ENCODE results near the gene SRSF10. TPM values are rescaled to one million over a fixed set of nuclear protein-coding genes. Genes with fewer than 3 reads are reported as not detected.
"Not testable (repeated sequence)": the region's sequence is repeated elsewhere in the genome, so short reads cannot be mapped to it uniquely, and the experiment has no call there.

SRSF10 gene
- total RNA-seq, 2 experiments from 2014 or later = 229 to 234 TPM

DNA sequence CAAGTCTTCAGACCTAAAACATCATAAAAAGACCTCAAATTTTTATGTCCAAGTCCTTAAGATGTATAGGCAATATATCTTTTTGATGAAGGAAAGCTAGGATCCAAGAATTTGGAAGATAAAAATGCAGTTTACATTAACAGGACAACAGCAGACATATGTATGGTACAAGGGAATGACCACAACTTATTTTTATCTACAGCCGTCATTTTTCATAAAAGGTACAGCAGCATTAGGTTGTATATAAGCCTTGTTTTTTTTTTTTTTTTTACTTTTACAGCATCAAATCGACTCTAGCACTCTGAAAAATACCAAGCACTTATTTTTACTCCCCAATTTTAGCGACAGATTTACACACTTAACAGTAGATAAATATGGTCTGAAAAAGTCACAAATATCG, 1.3 kb downstream of the SRSF10 start:
- peaks cover 45% of the 10 kb centered on the region for H3K4me1 Mint-ChIP-seq
- no peak for DNase-seq

DNA sequence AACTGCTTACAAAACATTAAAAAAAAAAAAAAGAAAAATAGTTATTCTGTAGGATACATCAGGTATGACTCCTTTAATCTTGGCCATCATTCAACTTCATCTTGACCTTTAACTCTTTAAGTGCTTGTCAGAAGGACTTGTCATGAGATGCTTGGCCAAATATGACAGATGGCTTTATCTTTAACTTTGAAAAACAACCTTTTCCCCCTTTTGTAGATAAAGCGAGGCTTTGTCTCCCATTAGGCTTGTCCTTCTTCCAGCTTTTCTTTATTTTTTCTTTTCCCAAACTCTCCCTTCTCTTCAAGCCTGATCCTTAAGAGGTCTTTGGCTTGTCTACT, 2.3 kb downstream of the SRSF10 start:
- peaks cover 47% of the 10 kb centered on the region for H3K4me1 Mint-ChIP-seq

More for the DNA sequence above, 1.3 kb downstream of the SRSF10 start:
- H3K36me3 Mint-ChIP-seq = peaks cover 53% of the 10 kb centered on the region
- H3K9me3 Mint-ChIP-seq = no peaks in the 10 kb centered on the region
- peak overlapping the region; percentile 100 for H3K27ac Mint-ChIP-seq
- H3K27me3 Mint-ChIP-seq = peaks cover 3% of the 10 kb centered on the region
- peak overlapping the region; percentile 97 for H3K4me3 Mint-ChIP-seq

DNA sequence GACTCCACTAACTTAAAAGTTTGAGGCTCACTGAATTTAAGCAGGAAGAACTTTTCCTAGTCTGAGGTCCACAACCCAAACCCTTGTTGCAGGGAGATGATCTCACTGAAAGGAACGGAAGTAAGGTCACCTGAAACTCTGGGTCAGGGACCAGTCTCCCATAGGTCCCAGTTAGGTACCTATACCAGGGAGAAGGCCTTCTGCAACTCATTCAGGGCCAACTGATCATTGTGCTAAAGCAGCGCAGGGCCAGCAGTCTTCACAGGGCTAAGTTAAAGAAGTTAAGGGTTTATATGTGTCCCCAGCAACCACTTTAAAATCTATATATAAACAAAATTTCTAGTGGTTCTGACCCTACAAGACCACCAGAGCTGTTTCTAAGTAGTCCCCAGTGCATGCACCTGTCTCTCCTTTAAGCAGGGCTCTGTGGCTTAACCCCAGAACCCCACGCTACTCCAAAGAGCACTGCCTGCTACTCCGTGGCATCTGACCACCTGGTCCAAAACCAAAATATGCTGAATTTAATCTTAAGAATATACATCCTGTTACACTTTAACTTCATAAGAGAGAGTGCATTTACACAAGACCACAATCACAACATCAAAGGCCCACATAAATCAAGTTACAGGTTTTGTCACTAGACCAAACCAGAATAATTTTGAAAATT, 2.8 kb downstream of the SRSF10 start:
- no peaks in the 10 kb centered on the region for H3K9me3 Mint-ChIP-seq
- peaks cover 49% of the 10 kb centered on the region for H3K4me1 Mint-ChIP-seq
- H3K4me3 Mint-ChIP-seq = peak overlapping the region; percentile 97

More for the DNA sequence above, 2.3 kb downstream of the SRSF10 start:
- Mint-ChIP-seq H3K27ac (peak overlapping the region; percentile 100), H3K36me3 (peaks cover 59% of the 10 kb centered on the region), H3K4me3 (peak overlapping the region; percentile 97), H3K27me3 (peaks cover 3% of the 10 kb centered on the region), H3K9me3 (no peaks in the 10 kb centered on the region)
- DNase-seq = no peak

DNA sequence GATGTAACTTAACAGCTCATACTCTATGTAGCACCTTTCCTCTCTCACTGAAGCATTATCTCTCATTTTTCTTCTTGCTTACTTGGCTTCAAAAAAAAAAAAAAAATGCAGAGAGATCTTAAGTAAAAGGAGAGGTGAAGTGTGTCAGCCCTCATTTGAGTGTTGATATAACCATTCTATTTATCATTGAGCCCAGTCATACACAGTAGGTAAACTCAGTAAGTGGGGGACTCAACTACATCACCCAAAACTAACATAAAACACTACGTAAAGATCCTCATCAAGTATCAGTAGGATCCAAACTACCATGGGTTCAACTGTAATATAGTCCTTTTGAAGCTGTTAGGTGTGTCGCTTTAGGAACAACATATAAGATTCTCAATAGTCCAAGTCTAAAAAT, 12.3 kb downstream of the SRSF10 start:
- Mint-ChIP-seq H3K4me1 (peaks cover 58% of the 10 kb centered on the region), H3K9me3 (no peaks in the 10 kb centered on the region), H3K4me3 (no peak overlapping the region), H3K36me3 (peaks cover 38% of the 10 kb centered on the region), H3K27me3 (no peaks in the 10 kb centered on the region), H3K27ac (peak overlapping the region; percentile 47)
- DNase-seq = no peak

More for the DNA sequence above, 2.8 kb downstream of the SRSF10 start:
- no peak for DNase-seq
- Mint-ChIP-seq H3K27ac (peak overlapping the region; percentile 100), H3K36me3 (peaks cover 62% of the 10 kb centered on the region), H3K27me3 (peaks cover 3% of the 10 kb centered on the region)

DNA sequence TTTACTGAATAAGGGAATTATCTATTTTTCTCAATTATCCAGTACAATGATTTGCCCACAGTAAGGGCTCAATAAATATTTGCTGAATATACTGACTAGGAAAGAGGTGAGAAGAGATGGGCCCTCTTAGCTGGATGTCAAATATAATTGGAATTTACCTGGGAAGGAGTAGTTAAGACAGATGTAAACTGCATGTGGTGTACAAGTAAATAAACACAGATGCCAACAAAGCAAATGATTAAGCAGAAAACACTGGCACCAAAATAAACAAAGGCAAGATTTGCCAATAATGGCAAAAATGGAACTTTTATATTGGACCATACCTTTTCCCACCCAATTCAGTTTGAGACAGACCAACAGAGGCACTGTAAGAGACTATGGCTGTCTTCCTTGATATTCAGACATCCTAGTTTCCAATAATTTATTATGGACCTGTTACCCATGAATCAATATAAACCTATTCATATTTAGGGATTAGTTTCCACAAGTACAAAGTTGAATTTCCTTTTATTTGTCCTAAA, 13.1 kb downstream of the SRSF10 start:
- no peak for DNase-seq
- H3K36me3 Mint-ChIP-seq = peaks cover 38% of the 10 kb centered on the region
- peak overlapping the region; percentile 11 for H3K27ac Mint-ChIP-seq
- H3K9me3 Mint-ChIP-seq = no peaks in the 10 kb centered on the region
- peaks cover 59% of the 10 kb centered on the region for H3K4me1 Mint-ChIP-seq
- no peaks in the 10 kb centered on the region for H3K27me3 Mint-ChIP-seq
- no peak overlapping the region for H3K4me3 Mint-ChIP-seq

DNA sequence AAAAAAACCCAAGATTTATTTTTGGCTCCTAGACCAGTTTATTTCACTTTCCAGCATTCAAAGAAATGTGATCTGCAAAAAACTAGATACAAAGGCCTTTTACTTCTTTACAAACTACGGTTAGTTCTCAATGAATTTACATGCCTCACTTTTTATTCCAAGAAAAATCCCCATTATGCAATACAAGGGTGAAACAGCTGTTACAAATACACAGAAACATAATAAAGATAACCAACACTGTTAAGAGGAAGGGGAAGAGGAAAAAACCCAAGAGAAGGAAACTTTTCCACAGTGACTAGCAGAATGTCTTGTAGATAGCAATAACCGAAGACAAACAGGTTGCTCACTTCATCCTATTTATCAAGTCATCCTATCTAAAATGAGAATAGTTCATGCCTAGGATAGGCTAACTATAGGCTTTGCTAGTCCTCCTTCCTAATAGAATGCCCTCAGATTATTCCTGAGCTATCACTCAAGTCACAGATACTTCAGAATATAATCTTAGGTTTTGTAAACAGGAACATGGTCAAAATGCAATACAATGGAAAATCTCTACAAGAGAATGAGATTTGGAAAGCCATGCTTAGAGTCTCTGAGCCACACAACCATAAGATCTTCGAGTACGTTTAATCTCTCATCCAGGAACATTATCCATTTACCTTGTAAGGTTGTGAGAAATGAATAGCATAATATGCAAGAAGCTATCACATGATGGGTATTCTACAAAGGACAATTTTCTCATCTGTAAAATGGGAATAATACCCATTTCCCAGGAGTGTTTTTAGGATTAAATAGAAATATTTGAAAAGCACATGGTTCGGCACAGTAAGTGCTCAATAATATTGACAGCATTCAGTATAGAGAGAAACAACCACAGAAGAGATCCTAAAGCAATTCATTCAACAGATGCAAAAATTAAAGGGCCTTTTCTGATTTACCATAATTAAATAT, 15.1 kb downstream of the SRSF10 start:
- peaks cover 69% of the 10 kb centered on the region for H3K4me1 Mint-ChIP-seq
- H3K36me3 Mint-ChIP-seq = peaks cover 51% of the 10 kb centered on the region
- no peaks in the 10 kb centered on the region for H3K27me3 Mint-ChIP-seq
- no peak for DNase-seq
- peak overlapping the region; percentile 76 for H3K27ac Mint-ChIP-seq
- peak overlapping the region; percentile 39 for H3K4me3 Mint-ChIP-seq
- no peaks in the 10 kb centered on the region for H3K9me3 Mint-ChIP-seq

DNA sequence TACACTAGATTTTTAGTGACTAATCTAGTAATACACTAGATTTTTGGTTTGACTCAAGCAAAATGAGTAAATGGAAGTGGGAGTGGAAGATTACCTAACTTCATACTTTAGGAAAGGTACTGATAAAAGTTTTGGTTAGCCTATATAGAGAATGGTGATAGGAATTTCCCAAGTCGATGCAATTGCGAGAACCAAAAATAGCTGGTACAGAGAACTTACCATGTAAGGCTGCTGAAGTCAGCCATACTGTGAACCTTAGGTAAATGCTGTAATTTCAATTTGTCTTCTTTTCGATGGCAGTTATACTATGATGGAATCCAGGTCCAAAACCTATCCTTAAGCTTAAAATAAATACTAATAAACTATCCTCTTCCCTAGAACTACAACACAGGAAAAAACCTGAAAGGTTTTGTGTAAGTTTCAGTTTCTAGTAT, 15.9 kb downstream of the SRSF10 start:
- Mint-ChIP-seq H3K9me3 (no peaks in the 10 kb centered on the region), H3K4me1 (peaks cover 66% of the 10 kb centered on the region), H3K4me3 (no peak overlapping the region)

DNA sequence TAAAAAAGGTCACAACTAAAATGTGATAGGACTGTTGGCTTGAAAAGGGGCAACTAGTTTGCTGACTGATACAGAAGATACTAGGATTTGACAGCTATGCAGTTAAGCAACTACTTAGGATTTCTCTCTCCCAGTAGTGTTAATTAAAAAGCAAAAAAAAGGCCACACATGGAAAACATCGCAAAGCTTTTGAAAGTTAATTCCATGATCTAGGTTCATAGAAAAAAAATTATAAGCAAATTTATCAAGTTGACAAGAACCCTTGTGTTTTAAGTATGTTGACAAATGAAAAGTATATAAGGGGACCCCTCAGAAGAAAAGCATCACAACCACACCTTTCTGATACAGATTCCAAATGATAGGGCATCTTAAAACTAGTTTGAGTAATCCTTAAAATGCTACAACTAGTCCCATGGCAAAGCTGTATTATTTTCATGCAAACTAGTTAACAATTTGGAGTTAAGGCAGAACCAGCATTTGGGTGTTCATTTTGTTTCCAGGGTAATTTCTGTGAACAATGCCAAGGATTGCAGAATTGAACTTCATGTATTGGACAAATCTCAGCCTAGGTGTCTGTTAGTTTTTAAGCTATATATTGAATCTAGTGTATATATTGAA, 16.4 kb downstream of the SRSF10 start:
- no peaks in the 10 kb centered on the region for H3K9me3 Mint-ChIP-seq
- H3K4me1 Mint-ChIP-seq = peaks cover 67% of the 10 kb centered on the region
- H3K27me3 Mint-ChIP-seq = no peaks in the 10 kb centered on the region
- peaks cover 55% of the 10 kb centered on the region for H3K36me3 Mint-ChIP-seq
- no peak overlapping the region for H3K4me3 Mint-ChIP-seq
- no peak for DNase-seq
- peak overlapping the region; percentile 76 for H3K27ac Mint-ChIP-seq

More for the DNA sequence above, 15.9 kb downstream of the SRSF10 start:
- Mint-ChIP-seq H3K27ac (peak overlapping the region; percentile 76), H3K36me3 (peaks cover 55% of the 10 kb centered on the region), H3K27me3 (no peaks in the 10 kb centered on the region)
- DNase-seq = no peak

DNA sequence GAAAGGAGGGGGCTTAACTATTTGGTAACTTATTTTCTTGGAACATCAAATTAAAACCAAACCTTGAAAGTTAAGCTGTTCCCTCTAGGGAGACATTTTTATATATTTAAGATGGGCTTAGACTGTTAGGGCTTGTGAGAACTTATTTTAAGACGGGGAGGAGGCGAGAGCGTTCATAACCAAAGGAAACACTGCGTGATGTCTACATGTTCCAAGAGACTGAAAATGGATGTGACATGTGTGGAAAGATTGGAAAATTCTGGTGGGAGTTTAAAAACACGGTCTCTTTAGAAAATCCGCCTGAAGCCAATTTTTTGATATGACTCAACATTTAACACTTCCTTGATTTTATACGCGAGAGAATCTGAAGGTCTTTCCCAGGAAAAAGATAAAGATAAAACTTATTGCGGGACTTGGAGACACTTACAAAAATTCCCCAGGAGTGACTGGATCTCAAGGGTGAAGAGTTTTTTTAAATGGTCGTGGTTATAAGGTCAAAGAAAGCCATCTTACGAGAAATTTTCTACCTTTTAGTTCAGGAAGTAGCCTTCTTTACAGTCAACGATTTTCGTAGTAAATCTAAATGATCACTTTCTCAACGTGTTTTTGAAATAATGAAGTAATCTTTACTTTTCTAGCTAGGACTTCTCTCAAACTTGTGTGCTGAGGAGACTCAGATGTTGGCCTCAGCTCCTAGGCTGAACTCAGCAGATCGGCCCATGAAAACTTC, 19.7 kb downstream of the SRSF10 start:
- Mint-ChIP-seq H3K27ac (peak overlapping the region; percentile 100), H3K36me3 (peaks cover 36% of the 10 kb centered on the region), H3K27me3 (no peaks in the 10 kb centered on the region)

DNA sequence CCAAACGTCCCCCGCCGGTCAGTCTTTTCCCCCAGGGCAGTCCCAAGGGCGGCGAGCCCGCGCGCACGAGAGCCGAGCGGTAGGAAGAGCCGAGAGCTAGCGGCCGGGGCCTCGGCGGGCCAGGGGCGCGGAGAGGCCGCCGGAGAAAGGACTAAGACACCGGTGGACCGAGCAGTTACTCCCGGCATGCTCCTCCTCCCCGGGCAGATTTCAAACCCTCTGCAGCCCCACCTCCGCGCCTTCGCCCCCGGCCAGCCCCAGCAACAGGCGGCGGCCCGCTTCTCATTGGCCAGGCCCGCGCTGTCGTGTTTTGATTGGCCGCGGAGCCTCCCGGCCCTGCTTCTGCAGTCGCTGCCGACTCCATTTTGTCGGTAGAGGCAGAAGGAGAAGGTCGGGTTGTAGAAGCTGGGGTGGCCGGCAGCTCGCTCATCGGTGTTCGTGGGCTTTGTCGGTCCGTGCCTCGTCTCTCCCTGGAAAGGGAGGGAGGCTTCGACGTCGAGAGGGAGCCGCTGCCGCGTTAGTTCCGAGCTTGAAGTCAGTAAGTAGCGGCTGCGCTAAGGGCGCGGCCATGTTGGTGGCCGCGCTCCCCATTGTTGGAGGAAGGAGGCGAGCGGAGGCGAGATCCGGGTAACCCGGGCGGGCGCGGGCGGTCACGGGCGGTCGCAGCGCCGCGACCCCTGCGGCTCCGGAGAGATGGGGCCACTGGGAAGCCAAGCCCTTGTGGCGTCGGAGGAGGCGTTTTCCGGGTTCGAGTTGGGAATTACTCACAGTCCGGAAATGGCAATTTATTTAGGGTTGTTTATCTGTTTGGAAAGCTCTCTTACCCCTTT, 20.5 kb downstream of the SRSF10 start, which contains the start of gene PNRC2:
TSS of gene PNRC2 (plus strand) at position 368 of the 830 bp plus-strand sequence. CDS start 1,630 bp downstream, outside the sequence.
- Mint-ChIP-seq H3K36me3 (peaks cover 36% of the 10 kb centered on the region), H3K4me3 (peak within 1 kb of the TSS; percentile 99), H3K4me1 (peaks cover 55% of the 10 kb centered on the region), H3K9me3 (no peaks in the 10 kb centered on the region), H3K27me3 (no peaks in the 10 kb centered on the region), H3K27ac (peak within 1 kb of the TSS; percentile 100)
- DNase-seq = peak; percentile 98

More for the DNA sequence above, 19.7 kb downstream of the SRSF10 start:
- Mint-ChIP-seq H3K9me3 (no peaks in the 10 kb centered on the region), H3K4me3 (peak overlapping the region; percentile 99), H3K4me1 (peaks cover 57% of the 10 kb centered on the region)
- DNase-seq = no peak

DNA sequence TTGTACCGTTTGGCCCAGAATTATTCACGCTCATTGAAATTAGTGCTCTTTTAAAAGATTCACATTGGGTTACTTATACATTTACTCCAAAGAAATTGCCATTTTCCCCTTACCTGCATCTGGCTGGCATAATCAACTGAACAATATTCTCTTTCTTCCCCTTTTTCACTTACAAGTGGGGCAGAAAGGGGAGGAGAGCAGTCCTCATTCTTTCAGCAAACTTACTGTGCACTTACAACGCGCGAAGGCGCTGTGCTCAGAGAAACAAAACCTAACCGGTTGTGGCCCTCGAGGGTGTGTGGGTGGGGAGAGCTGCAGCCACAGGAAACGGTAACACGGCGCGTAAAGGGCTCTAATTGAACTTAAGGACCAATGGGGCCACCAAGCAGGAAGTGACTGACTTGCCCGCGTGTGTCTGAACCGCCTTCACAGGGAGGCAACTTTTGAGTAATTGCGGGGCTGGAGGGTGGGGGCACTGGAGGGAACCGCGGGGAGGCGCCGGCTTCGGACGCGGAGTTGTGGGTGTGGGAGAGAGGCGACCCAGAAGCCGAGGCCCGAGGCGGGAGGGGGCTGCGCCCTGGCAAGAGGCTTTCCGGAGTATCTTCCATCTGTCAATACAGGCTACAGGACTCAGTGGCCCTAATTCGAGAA, 21.2 kb downstream of the SRSF10 start:
- H3K27me3 Mint-ChIP-seq = no peaks in the 10 kb centered on the region
- DNase-seq = peak; percentile 92
- H3K4me3 Mint-ChIP-seq = peak overlapping the region; percentile 99
- H3K9me3 Mint-ChIP-seq = no peaks in the 10 kb centered on the region
- H3K27ac Mint-ChIP-seq = peak overlapping the region; percentile 100
- peaks cover 33% of the 10 kb centered on the region for H3K36me3 Mint-ChIP-seq
- H3K4me1 Mint-ChIP-seq = peaks cover 51% of the 10 kb centered on the region

DNA sequence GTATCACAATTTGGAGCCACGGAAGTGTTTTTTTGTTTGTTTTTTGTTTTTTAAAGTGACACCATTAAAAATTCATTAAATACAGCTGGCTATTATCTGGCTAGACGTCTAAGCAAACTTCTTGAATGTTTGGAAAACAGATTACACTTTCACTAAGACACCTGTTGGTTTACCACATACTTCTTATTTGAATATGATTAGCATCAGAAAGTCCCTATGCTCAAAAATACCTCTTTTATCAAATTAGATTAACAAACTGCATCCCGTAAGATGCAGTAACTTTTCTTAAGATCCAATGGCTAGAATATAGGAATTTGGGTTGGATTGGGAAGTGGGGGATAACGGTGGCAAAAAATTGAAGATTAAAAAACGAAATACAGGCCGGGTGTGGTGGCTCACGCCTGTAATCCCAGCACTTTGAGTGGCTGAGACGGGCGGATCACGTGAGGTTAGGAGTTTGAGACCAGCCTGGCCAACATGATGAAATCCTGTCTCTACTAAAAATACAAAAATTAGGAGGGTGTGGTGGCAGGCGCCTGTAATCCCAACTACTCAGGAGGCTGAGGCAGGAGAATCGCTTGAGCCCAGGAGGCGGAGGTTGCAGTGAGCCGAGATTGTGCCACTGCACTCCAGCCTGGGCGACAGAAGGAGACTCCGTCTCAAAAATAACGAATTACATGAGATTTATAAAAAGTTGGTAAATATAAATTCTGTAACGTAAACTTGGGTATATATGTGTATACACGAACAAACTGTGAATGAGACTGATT, 21.9 kb downstream of the SRSF10 start:
- peak overlapping the region; percentile 99 for H3K4me3 Mint-ChIP-seq
- H3K4me1 Mint-ChIP-seq = peaks cover 46% of the 10 kb centered on the region
- not testable (repeated sequence) for H3K9me3 Mint-ChIP-seq, H3K27me3 Mint-ChIP-seq, DNase-seq
- peak overlapping the region; percentile 100 for H3K27ac Mint-ChIP-seq
- H3K36me3 Mint-ChIP-seq = peaks cover 28% of the 10 kb centered on the region

Data from activated naive CD8-positive, alpha-beta T cell treated with anti-CD3 and anti-CD28 coated beads for 36 hours (primary cell).